Activated CD4-positive, CD25-positive, alpha-beta regulatory T cell (primary cell): Measurements from ENCODE around the gene CLDN25.
"Not testable (repeated sequence)": the region's sequence is repeated elsewhere in the genome, so short reads cannot be mapped to it uniquely, and the experiment has no call there.

Experiments used
- DNase-seq, 4 experiments: peaks; one replicate each; lab custom pipeline; 2025; lab: John Stamatoyannopoulos, UW

The CLDN25 gene

GRCh38 chr11:113779496-113779895, at the start of gene CLDN25:
CLDN25 (plus strand) TSS chr11:113779796; CDS start chr11:113779796, 0 bp downstream.
- DNase-seq: no peak

- no peak for DNase-seq
Observed at GRCh38 chr11:113730887-113731726, 48.5 kb upstream of the CLDN25 start.

GRCh38 chr11:113732092-113732491, 47.5 kb upstream of the CLDN25 start:
- DNase-seq: no peak

- no peak for DNase-seq
Observed at GRCh38 chr11:113736323-113736722, 43.3 kb upstream of the CLDN25 start.

GRCh38 chr11:113752932-113753331, 26.7 kb upstream of the CLDN25 start:
- DNase-seq: no peak

- DNase-seq: no peak
Observed at GRCh38 chr11:113760241-113760640, 19.4 kb upstream of the CLDN25 start.

DNA sequence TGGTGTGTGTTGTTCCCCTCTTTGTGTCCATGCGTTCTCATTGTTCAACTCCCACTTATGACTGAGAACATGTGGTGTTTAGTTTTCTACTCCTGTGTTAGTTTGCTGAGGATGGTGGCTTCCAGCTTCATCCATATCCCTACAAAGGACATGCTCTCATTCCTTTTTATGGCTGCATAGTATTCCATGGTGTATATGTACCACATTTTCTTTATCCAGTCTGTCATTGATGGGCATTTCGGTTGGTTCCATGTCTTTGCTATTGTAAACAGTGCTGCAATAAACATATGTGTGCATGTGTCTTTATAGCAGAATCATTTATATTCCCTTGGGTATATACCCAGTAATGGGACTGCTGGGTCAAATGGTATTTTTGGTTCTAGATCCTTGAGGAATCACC, 16.6 kb upstream of the CLDN25 start:
- DNase-seq: not testable (repeated sequence)

DNA sequence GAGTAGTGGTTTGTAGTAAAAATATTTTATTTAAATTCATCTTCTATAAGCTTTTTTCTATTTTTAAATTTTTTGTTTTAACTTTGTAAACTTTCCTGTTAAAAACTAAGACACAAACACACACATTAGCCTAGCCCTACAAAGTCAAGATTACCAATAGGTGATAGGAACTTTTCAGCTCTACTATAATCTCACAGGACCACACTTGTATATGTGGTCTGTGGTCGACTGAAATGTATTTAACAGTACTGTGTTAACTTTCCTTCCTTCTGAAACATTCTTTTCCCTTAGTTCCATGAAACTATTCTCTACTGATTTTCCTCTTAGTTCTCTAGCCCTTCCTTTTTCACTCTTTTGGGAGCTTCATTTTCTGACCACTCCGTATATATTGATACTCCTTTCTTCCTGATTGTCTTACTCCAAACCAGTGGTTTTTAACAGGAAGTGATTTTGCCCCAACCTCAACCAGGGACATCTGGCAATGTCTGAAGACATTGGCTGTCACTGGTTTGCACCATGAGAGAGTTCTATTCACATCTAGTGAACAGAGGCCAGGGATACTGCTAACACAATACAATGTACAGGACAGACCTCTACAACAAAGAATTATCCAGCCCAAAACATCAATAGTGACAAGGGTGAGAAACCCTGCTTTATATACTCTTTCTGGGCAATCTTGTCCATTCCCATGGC, 14.9 kb upstream of the CLDN25 start:
- DNase-seq: no peak

DNA sequence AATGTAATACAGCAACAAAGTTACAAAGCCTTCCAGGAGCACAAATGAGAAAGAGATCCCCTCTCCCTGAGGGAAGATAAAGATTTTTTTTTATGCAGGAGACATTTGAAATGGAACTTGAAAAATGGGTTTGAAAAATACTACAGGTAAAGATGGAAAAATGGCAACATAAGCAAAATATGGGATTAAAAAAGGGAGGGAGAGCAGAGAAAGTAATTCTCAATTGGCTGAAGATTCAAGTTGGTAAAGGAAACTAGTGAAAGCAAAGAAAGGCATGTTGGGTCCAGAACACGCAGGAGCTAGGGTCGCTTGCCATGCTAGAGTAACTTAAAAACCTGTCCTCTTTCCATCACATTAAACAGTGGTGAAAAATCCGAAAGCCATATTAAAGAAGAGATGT, 7.6 kb upstream of the CLDN25 start:
- no peak for DNase-seq

DNA sequence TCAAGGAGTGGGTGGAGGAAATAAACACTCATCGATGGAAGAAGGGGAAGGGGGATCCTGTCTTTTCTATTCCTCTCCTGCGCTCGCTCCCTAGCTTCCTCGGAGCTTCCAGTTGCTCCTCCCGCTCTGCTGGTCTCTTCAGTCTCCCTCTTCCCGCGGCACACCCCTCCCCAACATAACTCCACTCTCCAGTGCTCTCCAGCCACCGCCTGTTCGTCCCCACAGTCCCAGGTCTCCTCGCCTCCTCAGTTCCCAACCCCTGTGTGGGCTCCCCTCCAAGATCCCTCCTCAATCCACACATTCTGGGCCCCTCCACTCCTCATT, 6.5 kb upstream of the CLDN25 start:
- no peak for DNase-seq

- DNase-seq: peak; percentile 76 to 83 (median 79)
Observed at GRCh38 chr11:113773416-113774173, 6.0 kb upstream of the CLDN25 start, which contains the start of gene ZW10. ZW10 (minus strand) TSS chr11:113773692; CDS start chr11:113773666, 26 bp downstream.

GRCh38 chr11:113774174-113774503, 5.5 kb upstream of the CLDN25 start:
- no peak for DNase-seq

DNA sequence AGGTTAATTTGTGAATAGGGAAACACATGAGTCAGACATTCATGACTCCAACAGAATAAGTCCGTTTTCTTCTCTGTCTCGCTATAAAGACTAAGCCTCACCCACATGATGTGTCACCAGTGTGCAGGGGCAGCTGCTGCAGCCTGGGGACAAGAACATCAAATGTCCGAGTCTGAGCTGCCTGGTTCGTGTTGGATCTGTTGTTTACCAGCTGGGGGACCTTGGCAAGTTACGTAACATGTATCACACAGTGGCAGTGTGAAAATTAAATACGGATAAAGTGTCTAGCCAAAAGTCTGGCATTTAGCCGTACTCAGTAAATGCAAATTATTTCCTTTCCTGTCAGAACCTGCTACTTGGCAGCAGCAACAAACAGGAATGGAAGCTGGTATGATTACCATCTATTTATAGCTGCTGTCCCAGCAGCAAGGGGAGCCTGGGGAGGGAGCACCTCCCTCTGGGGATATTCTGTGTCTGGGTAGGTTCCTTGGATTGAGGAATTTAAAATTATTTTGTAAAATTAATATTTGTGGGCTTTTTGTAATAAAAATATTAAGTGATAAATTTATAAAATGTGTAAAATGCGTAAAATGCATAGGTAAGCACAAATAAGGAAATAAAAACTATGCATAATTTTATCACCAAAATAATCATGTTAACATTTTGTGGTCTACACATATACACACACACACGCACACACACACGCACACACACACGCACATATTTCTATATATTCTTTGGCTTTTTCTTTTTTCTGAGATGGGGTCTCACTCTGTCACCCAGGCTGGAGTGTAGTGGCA, 1.3 kb upstream of the CLDN25 start:
- DNase-seq: no peak

DNA sequence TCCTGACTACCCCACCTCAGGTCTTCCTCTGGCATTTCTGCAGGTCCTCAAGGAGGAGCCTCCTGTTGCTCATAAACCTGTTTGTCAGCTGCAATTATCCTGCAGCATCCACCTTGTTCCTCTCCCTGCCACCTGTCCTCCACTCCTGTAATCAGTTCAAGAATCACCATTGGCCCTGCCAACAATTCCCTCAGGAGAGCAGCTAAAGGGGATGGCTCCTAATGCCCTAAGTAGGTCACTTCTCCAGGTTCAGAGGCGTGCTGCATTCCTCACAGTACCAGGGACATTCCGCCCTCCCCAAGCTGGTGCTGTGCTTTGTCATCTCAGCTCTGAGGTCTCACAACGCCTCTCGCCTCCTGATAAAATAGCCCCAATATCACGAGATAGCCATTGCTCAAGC, 2.1 kb downstream of the CLDN25 start:
- DNase-seq: no peak

GRCh38 chr11:113782134-113782533, 2.5 kb downstream of the CLDN25 start:
- DNase-seq: no peak

GRCh38 chr11:113789016-113789415, 9.4 kb downstream of the CLDN25 start:
- DNase-seq: not testable (repeated sequence)

DNA sequence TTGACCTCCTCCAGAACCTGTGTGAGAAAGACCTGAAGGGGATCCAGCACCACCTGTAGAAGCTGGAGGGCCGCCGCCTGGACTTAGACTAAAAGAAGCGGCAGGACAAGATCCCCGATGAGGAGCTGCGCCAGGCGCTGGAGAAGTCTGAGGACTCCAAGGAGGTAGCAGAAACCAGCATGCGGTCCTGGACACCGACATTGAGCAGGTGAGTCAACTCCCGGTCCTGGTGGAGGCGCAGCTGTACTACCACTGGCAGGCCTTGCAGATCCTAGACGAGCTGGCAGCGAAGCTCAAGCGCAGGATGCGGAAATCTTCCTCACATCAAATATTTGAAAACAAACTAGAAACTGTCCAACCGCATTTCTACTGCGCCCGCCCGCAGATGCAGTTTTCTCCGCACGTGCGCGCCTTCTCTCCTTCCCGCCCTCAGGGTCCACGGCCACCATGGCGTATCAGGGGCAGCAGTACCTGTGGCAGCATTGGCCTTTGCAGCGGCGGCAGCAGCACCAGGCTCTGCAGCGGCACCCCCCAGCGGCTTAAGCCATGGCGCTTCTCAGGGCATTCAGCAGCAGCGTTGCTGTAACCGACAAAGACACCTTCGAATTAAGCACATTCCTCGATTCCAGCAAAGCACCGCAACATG, 10.2 kb downstream of the CLDN25 start:
- DNase-seq: no peak

DNA sequence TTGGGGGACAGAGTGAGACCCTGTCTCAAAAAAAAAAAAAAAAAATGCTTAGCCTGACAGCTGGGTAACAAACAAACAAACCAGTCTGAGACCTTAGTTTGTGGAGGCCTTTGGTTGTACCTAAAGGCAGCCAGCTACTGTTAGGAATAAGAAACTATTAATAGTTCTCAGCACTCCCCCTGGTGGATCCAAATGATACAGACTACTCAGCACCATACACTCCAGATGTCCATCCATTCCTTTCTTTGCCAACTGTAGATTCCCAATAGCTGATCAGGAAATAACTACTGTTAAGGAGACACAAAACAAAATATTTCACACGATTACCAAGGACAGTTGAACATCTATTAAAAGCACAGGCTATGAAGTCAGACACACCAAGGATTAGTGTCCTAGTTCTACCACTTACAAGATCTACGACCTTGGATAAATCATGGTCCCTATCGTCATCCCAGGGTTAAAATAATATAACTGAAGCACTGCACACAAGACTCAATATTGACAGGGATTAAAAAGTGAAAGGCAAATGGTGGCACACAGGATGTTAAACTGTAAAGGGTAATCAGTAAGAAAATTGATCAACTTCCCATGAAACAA, 17.2 kb downstream of the CLDN25 start:
- DNase-seq: no peak

DNA sequence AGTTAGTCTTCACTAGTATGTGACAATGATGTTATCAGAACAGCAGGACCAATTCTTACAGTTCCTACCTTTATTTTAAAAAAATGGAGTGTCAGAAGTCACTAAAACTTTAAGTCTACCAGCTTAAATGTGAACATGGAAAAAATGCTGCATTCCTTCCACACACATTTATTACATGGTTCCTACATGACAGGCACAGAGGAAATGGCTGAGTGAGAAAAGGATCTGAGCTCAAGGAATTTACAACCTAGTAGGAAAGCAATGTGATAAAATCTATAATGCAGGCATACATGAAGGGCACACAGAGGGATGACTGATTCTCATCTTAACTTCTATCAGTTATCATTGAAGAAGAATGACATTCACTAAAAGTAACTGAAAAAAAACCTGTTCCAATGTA, 23.0 kb downstream of the CLDN25 start:
- DNase-seq: no peak

DNA sequence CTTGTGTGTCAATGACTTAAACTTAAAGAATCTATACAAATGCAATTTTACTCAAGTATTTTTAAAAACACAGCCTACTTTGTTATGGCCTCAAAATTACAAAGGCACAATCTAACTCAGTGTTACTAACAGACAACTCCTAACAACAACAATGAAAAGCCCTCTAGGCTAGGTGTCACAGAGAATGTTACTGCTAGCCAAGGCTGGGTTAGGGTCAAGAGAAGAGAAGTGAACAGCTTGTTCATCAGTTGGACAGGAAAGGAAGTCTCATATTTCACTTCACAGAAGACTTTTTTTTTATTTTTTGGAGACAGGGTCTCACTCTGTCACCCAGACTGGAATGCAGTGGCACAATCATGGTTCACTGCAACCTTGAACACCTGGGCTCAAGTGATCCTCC, 26.0 kb downstream of the CLDN25 start:
- no peak for DNase-seq

- DNase-seq: no peak
Observed at GRCh38 chr11:113806406-113806805, 26.8 kb downstream of the CLDN25 start.
